H9 (cell line): ENCODE results near the gene MMEL1. TPM values are rescaled to one million over a fixed set of nuclear protein-coding genes. Genes with fewer than 3 reads are reported as not detected.

Experiments used
- DNase-seq: peaks from one replicate; pipeline ENCODE4 v3.0.0-alpha.2; 2017
- H2AFZ ChIP-seq: one replicate; pipeline ENCODE4 v1.6.1; 2013; ENCODE audit warnings: mild to moderate bottlenecking, low read length, control low read depth, moderate library complexity
- H2AK5ac ChIP-seq: 2 replicates; pipeline ENCODE4 v1.6.1; 2013; ENCODE audit warnings: low read length, control low read depth, mixed read lengths; ENCODE audit not compliant: insufficient read length
- H2BK120ac ChIP-seq: one replicate; pipeline ENCODE4 v1.6.1; 2013; ENCODE audit warnings: low read depth, mild to moderate bottlenecking, low read length, control low read depth, inconsistent platforms; ENCODE audit not compliant: poor library complexity, severe bottlenecking
- H2BK12ac ChIP-seq: 2 replicates; pipeline ENCODE4 v1.6.1; 2013; ENCODE audit warnings: low read length, control low read depth, mixed read lengths, low read depth; ENCODE audit not compliant: insufficient read length
- H2BK15ac ChIP-seq: 2 replicates; pipeline ENCODE4 v1.6.1; 2013; ENCODE audit warnings: low read depth, low read length, control low read depth
- H2BK20ac ChIP-seq: one replicate; pipeline ENCODE4 v1.6.1; 2013; ENCODE audit warnings: low read depth, mild to moderate bottlenecking, low read length, control low read depth, inconsistent platforms; ENCODE audit not compliant: poor library complexity, severe bottlenecking
- H2BK5ac ChIP-seq: 2 replicates; pipeline ENCODE4 v1.6.1; 2013; ENCODE audit warnings: low read length, control low read depth, mixed read lengths; ENCODE audit not compliant: insufficient read length
- H3K14ac ChIP-seq: 2 replicates; pipeline ENCODE4 v1.6.1; 2013; ENCODE audit warnings: low read length, control low read depth; ENCODE audit not compliant: insufficient read depth
- H3K18ac ChIP-seq: 2 replicates; pipeline ENCODE4 v1.6.1; 2013; ENCODE audit warnings: low read depth, mild to moderate bottlenecking, mixed read lengths, low read length, control low read depth; ENCODE audit not compliant: insufficient read length
- H3K23ac ChIP-seq: 2 replicates; pipeline ENCODE4 v1.6.1; 2013; ENCODE audit warnings: low read length, control low read depth, mixed read lengths, low read depth; ENCODE audit not compliant: insufficient read length
- H3K23me2 ChIP-seq: 2 replicates; pipeline ENCODE4 v1.6.1; 2013; ENCODE audit warnings: low read depth, mild to moderate bottlenecking, mixed read lengths, low read length, control low read depth; ENCODE audit not compliant: insufficient read length, poor library complexity, severe bottlenecking
- H3K27ac ChIP-seq: 2 replicates; pipeline ENCODE4 v1.5.1; 2013; ENCODE audit warnings: low read length, control low read depth, mixed read lengths, low read depth; ENCODE audit not compliant: insufficient read length
- H3K27me3 ChIP-seq: 2 replicates; pipeline ENCODE4 v1.6.1; 2013; ENCODE audit warnings: low read length, control low read depth, inconsistent platforms; ENCODE audit not compliant: insufficient read depth
- H3K4ac ChIP-seq: 2 replicates; pipeline ENCODE4 v1.6.1; 2013; ENCODE audit warnings: low read depth, mild to moderate bottlenecking, control low read depth, inconsistent platforms, low read length, moderate library complexity
- H3K4me1 ChIP-seq: 2 replicates; pipeline ENCODE4 v1.6.1; 2013; ENCODE audit warnings: low read length, control low read depth, inconsistent platforms; ENCODE audit not compliant: insufficient read depth
- H3K4me2 ChIP-seq: 2 replicates; pipeline ENCODE4 v1.6.1; 2013; ENCODE audit warnings: low read length, control low read depth, mixed read lengths; ENCODE audit not compliant: insufficient read length, insufficient read depth
- H3K56ac ChIP-seq: 2 replicates; pipeline ENCODE4 v1.6.1; 2013; ENCODE audit warnings: low read depth, mild to moderate bottlenecking, mixed read lengths, low read length, control low read depth; ENCODE audit not compliant: insufficient read length
- H3K79me1 ChIP-seq: 2 replicates; pipeline ENCODE4 v1.6.1; 2013; ENCODE audit warnings: low read depth, mild to moderate bottlenecking, moderate library complexity, low read length, control low read depth, inconsistent platforms; ENCODE audit not compliant: insufficient read depth, poor library complexity, severe bottlenecking
- H3K79me2 ChIP-seq: 2 replicates; pipeline ENCODE4 v1.6.1; 2013; ENCODE audit warnings: low read length, control low read depth, inconsistent platforms; ENCODE audit not compliant: insufficient read depth
- H3K9ac ChIP-seq: 2 replicates; pipeline ENCODE4 v1.6.1; 2013; ENCODE audit warnings: low read length, control low read depth, mixed read lengths; ENCODE audit not compliant: insufficient read length; ENCODE audit errors: extremely low read depth
- H3K9me3 ChIP-seq: one replicate; pipeline ENCODE4 v1.6.1; 2013; ENCODE audit warnings: low read depth, low read length, inconsistent platforms; ENCODE audit not compliant: control insufficient read depth
- H3T11ph ChIP-seq: one replicate; pipeline ENCODE4 v1.6.1; 2013; ENCODE audit warnings: mild to moderate bottlenecking, low read length, control low read depth, inconsistent platforms
- H4K20me1 ChIP-seq: one replicate; pipeline ENCODE4 v1.6.1; 2013; ENCODE audit not compliant: control insufficient read depth, insufficient read length, insufficient read depth
- H4K5ac ChIP-seq: 2 replicates; pipeline ENCODE4 v1.6.1; 2013; ENCODE audit warnings: low read depth, mild to moderate bottlenecking, mixed read lengths, low read length, control low read depth; ENCODE audit not compliant: insufficient read length
- H4K8ac ChIP-seq: replicated peaks from 2 replicates; pipeline ENCODE4 v1.6.1; 2013; ENCODE audit warnings: low read length, control low read depth, mixed read lengths, low read depth; ENCODE audit not compliant: insufficient read length
- H4K91ac ChIP-seq: 2 replicates; pipeline ENCODE4 v1.6.1; 2013; ENCODE audit warnings: low read depth, mild to moderate bottlenecking, moderate library complexity, mixed read lengths, low read length, control low read depth; ENCODE audit not compliant: insufficient read length
- H3K27ac Mint-ChIP-seq, 3 experiments: 2 replicates in 2 of 3; 3 replicates in 1 of 3; pipeline ENCODE4 v1.8.0; 2020 to 2021; ENCODE audit warnings: mixed read lengths in 3 of 3, mild to moderate bottlenecking in 1 of 3, moderate library complexity in 1 of 3
- H3K27me3 Mint-ChIP-seq: 2 replicates; pipeline ENCODE4 v1.8.0; 2021; ENCODE audit warnings: low read depth, mild to moderate bottlenecking, moderate library complexity, mixed read lengths
- H3K36me3 Mint-ChIP-seq, 3 experiments: 2 replicates in 2 of 3; 3 replicates in 1 of 3; pipeline ENCODE4 v1.8.0; 2020 to 2021; ENCODE audit warnings: low read depth in 3 of 3, mixed read lengths in 3 of 3; ENCODE audit not compliant: insufficient read depth in 1 of 3
- H3K4me1 Mint-ChIP-seq, 2 experiments: 2 replicates each; pipeline ENCODE4 v1.8.0; 2020; ENCODE audit warnings: mixed read lengths in 2 of 2
- H3K4me3 Mint-ChIP-seq, 2 experiments: 2 replicates in 1 of 2; 3 replicates in 1 of 2; pipeline ENCODE4 v1.8.0; 2020 to 2021; ENCODE audit warnings: mild to moderate bottlenecking in 2 of 2, mixed read lengths in 2 of 2, moderate library complexity in 1 of 2
- H3K9me3 Mint-ChIP-seq, 2 experiments: 2 replicates in 1 of 2; 3 replicates in 1 of 2; pipeline ENCODE4 v1.8.0; 2020; ENCODE audit warnings: mild to moderate bottlenecking in 2 of 2, mixed read lengths in 2 of 2, moderate library complexity in 1 of 2
- WGBS: extraction: QIAGEN DNeasy Blood & Tissue Kit; methylation state at CpG from one replicate; pipeline ENCODE4 v1.1.7; 2013; ENCODE audit warnings: missing lambda C conversion rate, low lambda C conversion rate, mixed read lengths; ENCODE audit not compliant: insufficient read length; ENCODE audit errors: extremely low coverage; 5-methylcytosine and 5-hydroxymethylcytosine counted together
- total RNA-seq: library from RNA; stranded (reverse); gene quantifications from 2 replicates; pipeline ENCODE4 v1.2.1, GENCODE V29; 2021
- TF ChIP-seq, protein P1 (sequence below): fragments of 200-600 bp; sonication (generic); conservative IDR thresholded peaks from 3 replicates; pipeline ENCODE4 v1.8.0; 2021; ENCODE audit warnings: antibody characterized with exemption, mild to moderate bottlenecking

Gene MMEL1
- total RNA-seq, 1 experiment from 2014 or later = 0.42 TPM

DNA sequence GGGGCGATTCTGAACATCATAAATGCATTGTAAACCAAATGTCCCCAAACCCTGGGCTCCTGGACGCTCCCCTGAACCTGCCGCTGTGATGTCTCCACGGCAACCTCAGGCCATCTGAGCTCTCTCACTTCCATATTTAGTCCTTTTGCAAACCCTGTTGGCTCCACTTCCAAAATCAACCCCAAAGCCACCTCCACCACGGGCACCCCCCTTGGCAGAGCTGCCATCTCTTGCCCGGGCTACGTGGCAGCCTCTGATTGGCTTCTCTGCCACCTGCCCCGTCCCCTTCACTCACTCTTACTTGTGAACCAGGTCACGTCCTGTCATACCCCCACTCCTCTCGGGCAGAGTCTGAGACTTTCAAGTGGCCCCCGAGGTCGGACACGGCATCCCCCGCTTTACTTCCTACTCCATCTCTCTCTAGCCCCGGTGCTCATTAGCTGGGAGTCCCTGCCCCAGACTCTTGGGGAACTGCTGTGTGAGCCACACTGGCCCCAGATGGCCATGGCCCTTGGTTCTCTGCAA is 30.4 kb downstream of the MMEL1 start:
- no peak overlapping the region for H2AK5ac ChIP-seq
- H3K23ac ChIP-seq = no peak overlapping the region
- H2BK20ac ChIP-seq = no peak overlapping the region
- no peak overlapping the region for H4K8ac ChIP-seq
- Mint-ChIP-seq H3K9me3 (peaks cover 3 to 9% of the 10 kb centered on the region in 2 experiments; a peak in 3 of 5 replicates), H3K4me1 (no peaks in the 10 kb centered on the region), H3K27me3 (peaks cover 25% of the 10 kb centered on the region), H3K4me3 (no peak overlapping the region), H3K27ac (peak overlapping the region in 1 of 3 experiments; percentile 44; a peak in 1 of 7 replicates), H3K36me3 (no peaks in the 10 kb centered on the region)
- DNase-seq = no peak
- H3K4ac ChIP-seq = no peak overlapping the region
- H3K9me3 ChIP-seq = no peaks in the 10 kb centered on the region
- H2BK120ac ChIP-seq = no peak overlapping the region
- H4K5ac ChIP-seq = no peak overlapping the region
- no peak overlapping the region for H2BK12ac ChIP-seq
- no peaks in the 10 kb centered on the region for H3K79me1 ChIP-seq
- no peak overlapping the region for H3T11ph ChIP-seq
- no peaks in the 10 kb centered on the region for H4K20me1 ChIP-seq
- H3K9ac ChIP-seq = no peak overlapping the region
- WGBS = no CpG with 5 or more reads among the region's 15 CpGs
- no peak overlapping the region for H3K4me2 ChIP-seq
- no peak overlapping the region for H2AFZ ChIP-seq
- H3K27me3 ChIP-seq = no peaks in the 10 kb centered on the region
- no peak overlapping the region for H2BK15ac ChIP-seq
- no peak overlapping the region for H2BK5ac ChIP-seq
- no peaks in the 10 kb centered on the region for H3K79me2 ChIP-seq
- no peaks in the 10 kb centered on the region for H3K23me2 ChIP-seq
- no peak overlapping the region for H4K91ac ChIP-seq
- H3K18ac ChIP-seq = no peak overlapping the region
- H3K56ac ChIP-seq = no peak overlapping the region
- TF ChIP-seq, protein P1, sequence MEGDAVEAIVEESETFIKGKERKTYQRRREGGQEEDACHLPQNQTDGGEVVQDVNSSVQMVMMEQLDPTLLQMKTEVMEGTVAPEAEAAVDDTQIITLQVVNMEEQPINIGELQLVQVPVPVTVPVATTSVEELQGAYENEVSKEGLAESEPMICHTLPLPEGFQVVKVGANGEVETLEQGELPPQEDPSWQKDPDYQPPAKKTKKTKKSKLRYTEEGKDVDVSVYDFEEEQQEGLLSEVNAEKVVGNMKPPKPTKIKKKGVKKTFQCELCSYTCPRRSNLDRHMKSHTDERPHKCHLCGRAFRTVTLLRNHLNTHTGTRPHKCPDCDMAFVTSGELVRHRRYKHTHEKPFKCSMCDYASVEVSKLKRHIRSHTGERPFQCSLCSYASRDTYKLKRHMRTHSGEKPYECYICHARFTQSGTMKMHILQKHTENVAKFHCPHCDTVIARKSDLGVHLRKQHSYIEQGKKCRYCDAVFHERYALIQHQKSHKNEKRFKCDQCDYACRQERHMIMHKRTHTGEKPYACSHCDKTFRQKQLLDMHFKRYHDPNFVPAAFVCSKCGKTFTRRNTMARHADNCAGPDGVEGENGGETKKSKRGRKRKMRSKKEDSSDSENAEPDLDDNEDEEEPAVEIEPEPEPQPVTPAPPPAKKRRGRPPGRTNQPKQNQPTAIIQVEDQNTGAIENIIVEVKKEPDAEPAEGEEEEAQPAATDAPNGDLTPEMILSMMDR = no peak
- no peak overlapping the region; the same call in 1 of the 2 replicates for H3K14ac ChIP-seq
- no peaks in the 10 kb centered on the region for H3K4me1 ChIP-seq
- H3K27ac ChIP-seq = no peak overlapping the region
